ENCODE measurements around the gene HOXB3.

The HOXB3 gene

DNA sequence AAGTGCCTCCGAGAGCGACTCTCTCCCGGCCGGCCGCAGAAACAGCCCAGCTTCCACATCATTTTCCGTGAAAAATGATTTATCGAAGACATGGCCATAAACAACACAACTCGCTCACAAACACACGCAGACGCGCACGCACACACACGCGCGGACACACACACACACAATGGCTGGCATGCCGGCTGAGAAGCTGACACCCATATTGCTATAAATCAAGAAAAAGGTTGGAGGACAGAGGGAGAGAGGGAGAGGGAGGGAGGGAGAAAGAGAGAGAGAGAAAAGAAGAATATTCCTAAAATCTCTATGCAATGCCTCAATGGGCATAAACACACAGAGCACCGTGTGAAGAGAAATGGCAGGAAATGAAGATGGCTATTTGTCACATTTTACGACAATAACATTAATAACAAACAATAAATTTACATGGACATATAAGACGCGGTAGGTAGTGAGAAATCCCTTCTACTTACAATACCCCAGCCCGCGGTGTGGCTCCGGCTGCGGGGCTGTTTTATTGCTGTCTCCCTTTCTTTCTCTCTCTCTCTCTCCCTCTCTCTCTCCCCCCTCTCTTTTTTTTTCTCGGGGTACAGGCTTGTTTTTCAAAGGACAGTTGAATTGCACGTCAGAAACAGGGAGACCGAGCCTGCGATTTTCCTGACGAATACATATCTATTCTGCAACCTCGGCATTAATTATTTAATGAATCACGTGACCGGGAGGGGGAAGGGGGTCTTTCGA is 21.4 kb downstream of the HOXB3 start:
- no peak for DNase-seq

DNA sequence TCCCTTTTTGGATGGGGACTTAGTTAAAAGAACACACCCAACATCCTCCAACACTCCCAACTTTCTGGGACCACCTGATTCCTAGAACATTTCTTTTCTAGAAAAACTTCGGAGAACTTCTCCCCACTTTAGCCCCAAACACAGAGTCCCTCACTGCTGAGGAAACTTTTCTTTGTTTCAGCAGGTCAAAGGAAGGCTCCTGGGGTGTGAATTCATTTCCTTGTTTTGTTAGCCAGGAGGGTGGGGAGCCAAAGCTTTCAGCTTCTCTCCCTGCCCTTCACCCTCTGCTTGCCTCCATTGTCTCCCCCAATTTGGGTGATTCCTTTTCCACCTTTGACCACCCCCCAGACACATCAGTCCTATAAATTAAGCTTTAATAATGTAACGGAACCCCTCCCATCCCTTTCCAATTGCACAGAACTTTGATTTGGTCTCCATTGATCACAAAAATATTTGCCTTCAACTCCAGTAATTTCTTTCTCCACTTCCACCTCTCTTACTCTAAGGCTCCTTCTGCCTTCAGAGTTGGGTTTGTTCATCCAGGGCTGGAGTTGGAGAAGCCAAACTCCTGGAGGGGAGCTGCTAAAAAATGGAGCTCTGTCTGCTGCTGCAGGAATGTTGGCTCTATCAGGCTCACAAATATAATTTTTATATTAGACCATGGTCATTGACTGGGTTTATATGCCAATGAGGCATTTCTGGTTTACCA is 22.2 kb downstream of the HOXB3 start:
- DNase-seq: no peak

DNA sequence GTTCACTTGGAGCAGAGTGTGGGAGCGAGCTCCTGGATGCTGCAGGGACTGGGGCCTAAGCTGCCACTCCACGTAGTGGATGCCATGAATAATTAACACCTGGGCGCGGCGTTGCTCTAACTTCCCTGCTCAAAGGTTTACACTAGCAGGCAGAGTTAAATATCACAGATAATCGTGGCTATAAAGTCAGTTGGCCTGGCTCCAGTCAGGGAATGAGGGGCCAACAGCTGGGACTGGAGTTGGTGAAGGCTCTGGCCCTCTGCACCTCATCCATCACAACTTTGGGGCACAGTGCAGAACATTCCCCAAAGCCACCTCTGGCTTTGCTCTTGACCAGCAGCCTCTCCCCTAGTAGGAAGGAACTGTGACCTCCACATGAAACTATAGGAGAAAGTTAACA is 22.8 kb downstream of the HOXB3 start:
- DNase-seq: no peak

DNA sequence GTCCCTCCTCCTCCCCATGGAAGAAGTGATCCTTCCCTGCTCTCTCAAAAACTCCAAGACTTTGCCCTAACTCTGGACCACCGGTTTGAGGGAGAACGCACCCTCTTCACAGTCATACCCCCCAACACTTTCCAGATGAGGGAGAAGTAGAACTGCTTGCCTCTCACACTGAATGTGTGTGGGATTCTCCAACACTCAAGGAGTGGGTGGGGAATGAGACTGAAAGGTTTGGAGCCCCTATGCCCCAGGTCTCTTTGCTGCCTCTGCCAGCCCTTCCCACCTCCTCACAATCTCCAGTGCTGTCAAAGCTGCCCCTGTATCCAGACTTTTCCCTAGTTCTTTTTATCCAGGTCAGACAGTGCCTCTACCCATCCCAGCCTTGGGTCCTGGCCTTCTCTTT is 23.3 kb downstream of the HOXB3 start:
- no peak for DNase-seq

DNA sequence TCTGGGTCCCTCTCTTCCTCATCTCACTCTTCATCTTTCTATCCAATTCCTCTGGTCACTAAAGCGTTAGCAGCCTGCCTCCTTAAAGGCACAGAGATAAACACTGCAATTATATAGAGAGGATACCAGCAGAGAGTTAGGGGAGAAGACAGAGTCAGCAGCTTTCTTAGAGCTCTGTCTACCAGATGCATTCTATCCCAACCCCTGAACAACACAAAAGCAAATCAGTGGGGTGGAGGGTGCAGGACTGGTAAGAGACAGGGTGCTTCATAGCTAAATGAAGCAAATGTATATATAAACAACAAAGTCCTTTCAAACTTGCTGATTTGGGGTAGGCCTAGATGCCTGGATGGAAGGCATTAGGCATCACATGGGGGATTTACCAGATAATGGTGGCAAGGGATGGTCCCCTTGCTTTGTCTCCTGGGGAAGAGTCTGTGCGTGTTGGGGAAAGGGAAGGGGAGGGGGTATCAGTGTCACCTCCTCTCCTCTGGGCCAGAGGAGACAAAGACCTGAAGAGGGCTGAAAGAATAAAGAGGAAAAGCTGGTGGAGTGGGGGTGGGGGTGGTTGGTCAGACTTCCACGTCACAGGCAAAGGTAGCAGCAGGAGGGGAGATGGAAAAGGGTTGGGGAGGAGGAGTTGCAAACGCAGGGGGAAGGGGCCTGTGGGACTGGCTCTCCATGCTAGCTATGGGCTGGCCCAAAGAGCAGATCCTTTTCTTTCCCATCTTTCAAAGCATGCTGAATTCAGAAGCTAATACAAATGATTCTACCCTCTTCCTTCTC is 23.9 kb downstream of the HOXB3 start:
- DNase-seq: no peak

DNA sequence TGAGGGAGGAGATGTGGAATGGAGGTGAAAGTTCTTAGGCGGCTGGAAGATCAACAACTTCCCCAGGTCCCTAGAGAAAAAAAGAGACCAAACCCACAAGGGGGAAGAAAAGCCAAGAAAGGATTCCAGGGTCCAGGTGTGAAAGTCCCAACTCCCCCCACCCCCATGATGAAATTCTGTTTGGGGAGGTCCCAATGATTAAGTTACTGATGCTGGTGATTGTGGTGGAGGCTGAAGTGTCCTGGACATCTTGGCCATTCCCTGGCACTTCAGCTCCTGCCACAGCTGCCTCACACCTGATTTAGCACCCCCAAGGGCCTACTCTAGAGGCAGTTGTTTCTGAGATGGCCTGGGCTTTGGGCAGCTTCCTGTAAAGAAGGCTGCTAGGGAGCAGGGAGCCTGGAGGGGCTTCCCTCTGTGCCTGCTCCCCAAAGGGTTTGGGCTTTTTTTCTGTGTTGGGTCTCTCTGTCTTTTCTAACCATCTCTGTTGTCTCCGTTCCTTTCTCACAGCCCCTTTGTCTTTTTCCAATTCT is 25.0 kb downstream of the HOXB3 start:
- no peak for DNase-seq

DNA sequence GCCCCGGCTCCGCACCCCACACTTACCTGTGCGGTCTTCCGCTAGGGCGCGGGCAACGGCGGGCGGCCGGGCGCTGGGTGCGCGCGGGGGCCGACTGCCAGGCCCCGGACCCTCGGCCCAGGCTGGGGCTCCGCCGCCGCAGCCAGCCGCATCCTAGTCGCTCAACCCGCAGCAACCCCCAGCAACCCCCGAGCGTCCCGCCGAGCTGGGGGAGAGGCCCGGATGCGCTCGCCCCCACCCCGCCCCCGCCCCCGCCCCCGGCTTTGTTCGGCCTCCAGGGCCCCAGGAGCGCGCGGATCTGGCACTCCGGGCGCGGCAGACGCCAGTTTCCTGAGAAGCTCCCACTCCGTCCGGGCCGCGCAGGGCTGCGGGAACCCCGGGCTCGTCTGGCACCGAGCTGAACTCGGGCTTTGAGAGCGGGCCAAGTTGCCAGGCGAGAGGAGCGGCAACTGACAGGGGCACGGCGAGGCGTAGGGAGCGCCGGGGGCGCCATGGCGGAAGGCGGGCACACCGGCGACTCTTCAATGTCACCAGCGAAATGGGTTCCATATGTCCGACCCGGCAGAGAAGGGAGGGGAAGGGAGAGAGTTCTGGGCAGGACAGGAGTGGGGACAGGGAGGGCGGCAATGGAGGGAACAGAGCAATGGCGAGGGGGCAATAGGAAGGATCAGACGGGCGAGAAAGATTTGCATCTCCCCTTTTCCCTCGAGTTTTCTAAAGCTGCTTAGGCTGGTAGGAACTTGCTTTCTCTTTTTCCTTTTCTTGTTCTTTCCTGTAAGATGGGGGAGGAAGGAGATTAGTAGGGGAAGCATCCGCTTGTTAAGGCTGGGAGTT is 25.6 kb downstream of the HOXB3 start:
- DNase-seq: no peak

DNA sequence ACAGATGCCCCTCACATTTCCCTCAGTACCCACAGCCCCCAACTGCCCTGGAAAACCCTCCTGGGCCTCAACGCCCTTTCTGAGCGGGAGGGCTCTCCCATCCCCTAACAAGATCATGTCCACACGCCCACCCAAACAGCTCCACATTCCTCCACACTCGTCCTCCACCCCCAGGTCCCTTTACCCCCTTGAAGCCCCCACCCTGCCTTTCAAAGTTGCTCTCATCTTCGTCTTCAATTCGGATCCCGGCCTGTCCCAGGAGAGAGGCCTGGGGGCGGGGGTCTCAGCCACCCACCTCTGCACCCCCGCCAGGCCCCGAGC is 26.2 kb downstream of the HOXB3 start:
- DNase-seq: no peak

DNA sequence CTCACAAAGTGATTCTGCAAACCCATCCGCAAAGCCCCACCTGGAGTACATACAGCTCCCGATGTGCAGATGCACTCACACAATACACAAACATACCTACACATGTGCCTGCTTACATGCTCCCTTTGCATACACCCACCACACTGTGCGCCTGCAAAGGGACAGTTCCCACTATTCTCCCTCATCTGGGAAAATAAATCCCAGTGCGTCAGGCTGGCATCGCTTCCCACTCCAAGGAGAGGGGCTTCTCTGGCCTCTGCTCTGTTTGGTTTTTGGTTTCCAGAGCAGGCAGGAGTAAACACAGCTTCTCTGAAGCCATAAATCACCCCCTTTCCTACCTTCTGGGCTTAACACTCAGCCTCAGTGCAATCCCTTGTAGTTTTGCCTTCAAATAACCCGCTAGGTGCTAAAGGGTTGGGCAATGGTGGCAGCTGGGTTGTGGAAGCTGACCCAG is 26.6 kb downstream of the HOXB3 start:
- DNase-seq: no peak

DNA sequence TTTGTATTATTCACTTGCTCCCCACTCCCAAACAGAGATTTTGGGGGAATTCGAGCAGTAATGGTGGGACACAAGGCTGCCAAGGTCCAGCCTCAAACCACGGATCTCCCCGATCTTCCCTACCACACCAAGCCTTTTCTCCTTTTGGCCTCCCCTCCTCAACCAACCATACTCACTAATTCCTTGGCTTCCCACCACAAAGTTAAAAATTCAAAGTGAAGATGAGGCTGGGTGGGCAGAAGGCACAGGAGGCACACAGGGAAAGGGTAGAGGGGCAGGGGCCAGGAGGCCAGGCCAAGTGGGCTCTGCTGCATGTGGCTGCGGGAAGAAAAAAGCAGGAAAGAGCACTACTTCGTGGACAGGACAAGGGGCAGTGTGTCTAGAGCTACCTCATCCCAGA is 27.1 kb downstream of the HOXB3 start:
- DNase-seq: no peak

DNA sequence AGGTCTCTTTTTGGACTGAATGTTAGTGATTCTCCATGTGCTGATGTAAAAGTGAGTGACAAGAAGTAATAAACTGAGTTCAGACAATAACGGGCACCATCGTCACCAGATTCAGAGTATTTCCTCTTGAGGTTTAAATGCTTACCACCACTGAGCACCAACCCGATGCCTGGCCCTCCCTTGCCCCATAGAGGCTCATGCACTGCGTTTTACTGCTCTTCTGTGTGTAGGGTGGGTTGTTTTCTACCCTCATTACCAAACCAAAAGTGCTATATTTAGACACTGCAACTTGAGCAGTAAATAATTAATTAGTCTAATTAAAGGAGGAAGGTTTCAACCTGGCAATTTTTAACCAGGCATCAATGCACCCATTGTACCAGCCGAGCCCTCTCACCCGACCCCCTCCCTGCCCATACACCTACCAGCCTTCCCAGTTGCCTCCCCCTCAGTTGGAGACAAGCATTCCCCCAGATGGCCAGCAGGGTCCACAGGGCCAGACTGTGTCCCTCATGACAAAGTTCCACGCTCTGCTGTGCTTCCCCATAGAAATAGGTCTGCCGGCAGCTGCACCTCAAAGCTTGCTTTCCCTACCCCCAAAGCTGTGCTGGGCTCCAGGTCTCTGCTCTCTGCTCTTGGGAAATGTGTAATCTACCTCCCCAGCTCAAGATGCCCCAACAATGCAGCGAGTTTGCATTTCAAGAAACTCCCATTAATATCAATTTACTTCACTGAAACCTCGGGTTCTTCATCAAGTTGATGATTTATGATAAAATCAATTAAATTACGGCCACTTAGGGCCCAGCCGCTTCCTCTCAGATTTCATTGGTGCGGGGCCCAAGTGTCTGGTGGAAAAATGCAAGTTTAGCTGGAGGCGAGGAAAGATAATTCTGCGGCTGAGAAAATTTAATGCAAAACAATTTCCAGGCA is 27.9 kb downstream of the HOXB3 start:
- DNase-seq: no peak

DNA sequence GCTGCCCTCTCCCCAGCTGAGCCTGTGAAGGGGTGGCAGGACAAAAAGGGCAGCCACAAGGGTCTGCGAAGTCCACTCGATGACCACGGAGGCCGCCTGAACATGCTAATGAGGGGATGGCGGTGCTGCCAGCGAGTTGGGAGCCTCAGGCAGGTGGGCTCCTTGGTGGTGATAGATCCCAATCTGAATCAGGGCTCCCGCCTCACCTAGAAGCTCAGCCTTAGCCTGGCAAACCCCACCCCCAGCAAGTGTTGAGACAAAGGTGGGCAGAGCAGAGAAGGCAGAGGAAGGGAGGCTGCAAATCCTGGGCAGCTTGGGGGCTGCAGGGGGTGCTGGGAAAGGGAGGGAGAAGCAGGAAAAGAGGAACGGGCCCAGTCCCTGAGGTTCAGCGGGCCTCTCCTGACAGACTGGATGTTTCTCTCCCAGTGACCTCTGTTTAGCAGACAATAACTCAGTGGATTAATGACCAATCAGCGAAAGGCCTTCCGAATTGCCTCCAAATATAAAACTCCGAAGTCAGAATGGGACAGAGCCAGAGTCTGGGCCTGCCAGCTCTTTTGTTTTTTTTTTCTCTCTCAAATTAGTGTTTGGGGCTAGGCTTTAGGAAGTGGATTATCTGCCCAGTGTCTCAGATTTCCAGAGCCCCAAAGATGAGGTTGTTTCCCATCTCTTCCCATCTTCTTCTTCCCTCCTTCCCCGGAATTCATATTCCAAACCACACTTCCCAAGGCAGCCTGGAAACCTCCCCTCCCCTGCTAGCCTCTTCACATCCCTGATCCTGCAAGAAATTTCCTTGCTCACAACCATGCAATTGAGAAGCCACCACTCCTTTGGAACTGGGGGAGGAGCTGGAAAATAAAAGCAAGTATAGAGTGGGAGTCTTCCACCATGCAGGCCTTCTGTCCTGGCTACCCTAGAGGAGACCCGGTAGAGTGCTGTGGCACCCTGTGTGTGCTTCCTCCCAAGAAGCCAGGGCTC is 29.9 kb downstream of the HOXB3 start:
- DNase-seq: no peak

DNA sequence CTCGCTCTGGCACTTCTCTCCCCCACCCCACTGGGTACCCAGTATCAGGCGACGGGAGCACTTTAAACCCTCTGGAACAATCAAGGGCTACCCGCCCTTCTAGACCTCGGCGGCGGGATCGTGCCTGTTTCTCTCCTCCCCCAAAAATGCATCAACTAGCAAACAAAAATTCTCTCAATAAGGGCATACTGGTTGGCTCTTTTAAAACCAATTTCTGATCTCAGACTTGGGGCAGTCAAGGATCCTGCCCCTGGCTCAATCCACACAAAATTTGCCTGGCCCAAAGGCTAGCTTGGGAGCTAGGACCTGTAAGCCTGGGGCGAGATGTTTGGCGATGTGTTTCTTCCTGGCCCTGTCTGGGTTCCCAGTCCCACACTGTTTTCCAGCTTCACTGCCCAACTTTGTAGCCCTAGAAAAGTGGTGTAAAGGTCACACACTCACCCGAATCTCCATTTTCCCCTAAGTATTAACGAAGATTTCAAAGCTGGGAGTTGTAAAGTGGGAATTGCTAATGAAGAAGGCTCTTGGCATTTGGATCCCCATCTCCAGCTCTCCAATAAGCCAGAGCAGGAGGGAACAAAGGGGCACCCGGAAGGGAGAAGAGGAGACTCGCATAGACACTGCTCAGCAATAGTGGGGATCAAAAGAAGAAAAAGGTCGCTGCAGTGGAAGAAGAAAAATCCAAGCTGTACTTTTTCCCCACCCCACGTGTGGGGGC is 30.8 kb downstream of the HOXB3 start:
- DNase-seq: no peak

DNA sequence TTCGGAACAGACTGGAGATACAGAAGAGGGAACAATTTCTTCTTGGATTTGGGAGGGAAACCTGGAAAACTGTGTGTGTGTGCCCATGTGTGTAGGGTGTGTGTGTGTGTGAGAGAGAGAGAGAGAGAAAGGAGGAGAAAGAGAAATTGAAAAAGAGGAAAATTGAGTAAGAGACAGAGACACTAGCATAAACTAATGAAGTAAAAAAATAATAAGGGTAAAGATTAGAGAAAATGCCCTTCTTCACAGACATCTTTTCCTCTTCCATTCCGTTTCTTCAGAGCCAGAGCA is 31.3 kb downstream of the HOXB3 start:
- no peak for DNase-seq

DNA sequence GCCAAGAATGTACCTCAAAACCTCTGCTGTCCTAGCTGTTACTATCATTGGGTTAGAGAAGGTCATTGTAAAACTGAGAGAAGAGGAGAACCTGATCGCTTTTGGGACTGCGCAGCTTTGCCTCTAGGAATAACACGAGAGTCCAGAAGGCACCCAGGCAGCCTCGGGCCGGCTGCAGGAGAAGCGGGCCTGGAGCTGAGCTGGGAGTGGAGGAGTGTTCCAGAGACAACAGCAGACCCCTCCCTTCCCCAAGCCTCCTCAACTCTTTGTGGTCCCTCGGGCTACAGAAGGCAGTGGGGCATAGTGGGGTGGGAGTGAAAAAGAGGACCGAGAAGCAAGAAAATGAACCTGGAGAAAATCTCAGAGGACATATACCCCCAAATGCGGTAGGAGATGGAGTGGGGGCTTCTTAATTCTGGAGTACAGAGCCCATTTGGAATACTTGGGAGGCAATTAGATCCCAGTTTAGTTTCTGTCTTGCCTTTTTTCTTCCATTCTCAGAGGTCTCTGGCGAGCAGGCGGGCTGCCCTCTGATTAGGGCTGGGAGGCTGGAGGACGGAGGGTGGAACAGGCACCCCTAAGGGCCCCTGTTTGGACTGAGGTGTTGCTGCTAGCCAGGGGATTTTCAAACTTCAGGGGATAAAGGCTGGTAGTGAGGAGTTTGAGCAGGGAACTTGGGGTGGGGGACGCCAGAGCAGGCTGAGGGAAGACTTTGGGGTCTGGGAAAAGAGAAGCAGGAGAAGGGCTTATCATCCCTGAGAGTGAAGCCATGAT is 31.8 kb downstream of the HOXB3 start:
- no peak for DNase-seq

DNA sequence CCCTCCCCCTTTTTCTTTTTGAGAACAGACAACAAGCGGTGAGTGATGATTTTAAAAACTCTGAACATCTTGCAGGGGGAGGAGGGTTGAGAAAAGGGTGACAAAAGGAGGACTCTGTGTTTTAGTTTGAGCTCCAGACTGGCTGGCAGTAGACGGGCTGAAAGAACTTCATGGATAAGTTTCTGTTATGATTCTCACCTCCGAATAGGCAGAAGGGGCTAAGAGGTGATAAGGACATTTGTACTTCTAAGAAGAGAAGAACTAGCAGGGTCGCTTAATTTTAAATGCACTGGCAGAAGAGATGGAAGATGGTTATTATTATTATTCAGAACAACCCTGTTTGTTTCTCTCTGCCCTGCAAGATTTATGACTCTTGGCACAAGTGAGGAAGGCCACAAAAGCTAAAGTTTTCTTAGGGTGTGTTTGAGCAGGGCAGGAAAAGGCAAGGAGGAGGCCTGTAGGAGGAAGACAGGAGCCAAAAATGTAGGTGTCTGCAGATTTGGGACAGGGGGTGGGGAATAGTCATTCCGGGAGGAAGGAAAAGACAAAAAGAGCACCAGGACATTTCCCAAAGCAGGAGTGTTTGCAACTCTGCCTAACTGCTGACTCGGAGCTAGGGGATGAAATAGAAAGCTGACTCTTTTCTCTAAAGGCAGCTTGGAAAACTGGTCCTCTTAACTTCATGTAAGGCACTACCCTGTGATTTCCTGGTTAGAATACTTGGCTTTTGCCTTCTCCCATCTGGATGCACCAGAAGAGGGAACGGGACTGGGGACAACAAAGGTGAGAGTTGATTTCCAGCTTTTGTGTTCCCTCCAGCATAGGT is 33.3 kb downstream of the HOXB3 start:
- no peak for DNase-seq

DNA sequence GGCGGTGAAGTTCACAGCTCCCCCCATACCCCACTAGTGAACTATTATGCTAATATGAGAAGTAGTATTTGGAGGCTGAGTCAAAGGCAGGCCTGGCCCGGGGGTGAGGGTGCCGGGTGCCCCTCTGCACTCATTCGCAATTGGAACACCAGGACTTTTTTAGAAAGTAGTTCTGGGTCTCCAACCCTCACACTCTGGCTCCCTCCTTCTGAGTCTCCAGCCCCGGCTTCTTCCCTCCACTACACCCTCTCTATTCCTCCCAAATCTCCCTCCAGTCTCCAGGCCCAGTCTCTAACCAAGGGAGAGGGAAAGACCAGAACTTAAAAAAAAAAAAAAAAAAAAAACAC is 33.8 kb downstream of the HOXB3 start:
- no peak for DNase-seq
